Measurements from ENCODE around the gene TEAD1. TPM values are rescaled to one million over a fixed set of nuclear protein-coding genes. Genes with fewer than 3 reads are reported as not detected.

TEAD1 gene
- total RNA-seq, 2 experiments from 2014 or later = 5.6 to 10.8 TPM

- Histone ChIP-seq H3K36me3 (ENCODE audit: insufficient read depth, low read length) (no peaks in the 10 kb centered on the region), H2AFZ (ENCODE audit: low read length) (no peak overlapping the region), H3K4me2 (ENCODE audit: low read length) (no peak overlapping the region), H4K20me1 (ENCODE audit: insufficient read depth, low read length) (no peaks in the 10 kb centered on the region), H3K4me1 (ENCODE audit: insufficient read depth, low read length, poor library complexity, severe bottlenecking) (peaks cover 3% of the 10 kb centered on the region), H3K27ac (ENCODE audit: low read depth, low read length, poor library complexity, severe bottlenecking) (no peak overlapping the region), H3K4me3 (ENCODE audit: low read depth, low read length, poor library complexity, severe bottlenecking) (no peak overlapping the region), H3K9me3 (ENCODE audit: low read length) (no peaks in the 10 kb centered on the region), H3K79me2 (ENCODE audit: insufficient read depth, low read depth, low read length) (no peaks in the 10 kb centered on the region), H3K9me2 (ENCODE audit: insufficient read depth, low read length) (no peaks in the 10 kb centered on the region)
- ChIA-PET POLR2A (no interaction called here), CTCF (ENCODE audit: unreplicated experiment) (no interaction called here)
- BruUV-seq (replicated peaks) = no TSS peak
- TF ChIP-seq EZH2phosphoT487 (IDR thresholded peaks at IDR 0.05; ENCODE audit: borderline replicate concordance, low read depth, low read length) (no peak), CTCF (conservative IDR thresholded peaks at IDR 0.05; ENCODE audit: low read length) (no peak)
- intact Hi-C loops (cut with micrococcal nuclease; ENCODE audit: unreplicated experiment) = no loop called here
- DNase-seq (ENCODE audit: low spot score) = no peak
Observed at GRCh38 chr11:12707500-12707880, 33.3 kb downstream of the TEAD1 start.

GRCh38 chr11:12711496-12711895 is 37.3 kb downstream of the TEAD1 start:
- no peaks in the 10 kb centered on the region for H3K9me3 ChIP-seq (ENCODE audit: low read length)
- H3K27ac ChIP-seq (ENCODE audit: low read depth, low read length, poor library complexity, severe bottlenecking) = no peak overlapping the region
- POLR2A ChIA-PET = no interaction called here
- no peak overlapping the region for H3K4me3 ChIP-seq (ENCODE audit: low read depth, low read length, poor library complexity, severe bottlenecking)
- H3K4me1 ChIP-seq (ENCODE audit: insufficient read depth, low read length, poor library complexity, severe bottlenecking) = peaks cover 2% of the 10 kb centered on the region
- H4K20me1 ChIP-seq (ENCODE audit: insufficient read depth, low read length) = no peaks in the 10 kb centered on the region
- no peak for TF ChIP-seq CTCF (conservative IDR thresholded peaks at IDR 0.05; ENCODE audit: low read length)
- TF ChIP-seq EZH2phosphoT487 (IDR thresholded peaks at IDR 0.05; ENCODE audit: borderline replicate concordance, low read depth, low read length) = no peak
- no peaks in the 10 kb centered on the region for H3K9me2 ChIP-seq (ENCODE audit: insufficient read depth, low read length)
- DNase-seq (ENCODE audit: low spot score) = no peak
- H3K36me3 ChIP-seq (ENCODE audit: insufficient read depth, low read length) = no peaks in the 10 kb centered on the region
- H3K79me2 ChIP-seq (ENCODE audit: insufficient read depth, low read depth, low read length) = no peaks in the 10 kb centered on the region
- intact Hi-C loops (cut with micrococcal nuclease; ENCODE audit: unreplicated experiment) = no loop called here
- H3K4me2 ChIP-seq (ENCODE audit: low read length) = no peak overlapping the region
- no peak overlapping the region for H2AFZ ChIP-seq (ENCODE audit: low read length)
- CTCF ChIA-PET (ENCODE audit: unreplicated experiment) = no interaction called here
- BruUV-seq (replicated peaks) = no TSS peak

- no peaks in the 10 kb centered on the region for H3K9me2 ChIP-seq (ENCODE audit: insufficient read depth, low read length)
- ChIA-PET CTCF (ENCODE audit: unreplicated experiment) (no interaction called here), POLR2A (no interaction called here)
- no peak overlapping the region for H3K4me3 ChIP-seq (ENCODE audit: low read depth, low read length, poor library complexity, severe bottlenecking)
- H3K36me3 ChIP-seq (ENCODE audit: insufficient read depth, low read length) = no peaks in the 10 kb centered on the region
- H3K27ac ChIP-seq (ENCODE audit: low read depth, low read length, poor library complexity, severe bottlenecking) = no peak overlapping the region
- no peaks in the 10 kb centered on the region for H3K9me3 ChIP-seq (ENCODE audit: low read length)
- H3K4me2 ChIP-seq (ENCODE audit: low read length) = no peak overlapping the region
- intact Hi-C loops (cut with micrococcal nuclease; ENCODE audit: unreplicated experiment) = no loop called here
- no peaks in the 10 kb centered on the region for H3K79me2 ChIP-seq (ENCODE audit: insufficient read depth, low read depth, low read length)
- no peaks in the 10 kb centered on the region for H4K20me1 ChIP-seq (ENCODE audit: insufficient read depth, low read length)
- TF ChIP-seq CTCF (conservative IDR thresholded peaks at IDR 0.05; ENCODE audit: low read length) = no peak
- TF ChIP-seq EZH2phosphoT487 (IDR thresholded peaks at IDR 0.05; ENCODE audit: borderline replicate concordance, low read depth, low read length) = no peak
- no peak for DNase-seq (ENCODE audit: low spot score)
- BruUV-seq (replicated peaks) = no TSS peak
- H2AFZ ChIP-seq (ENCODE audit: low read length) = no peak overlapping the region
- no peaks in the 10 kb centered on the region for H3K4me1 ChIP-seq (ENCODE audit: insufficient read depth, low read length, poor library complexity, severe bottlenecking)
Observed at GRCh38 chr11:12712132-12712531, 37.9 kb downstream of the TEAD1 start.
